NB4 (cell line): Measurements from ENCODE around the gene IQCC.

Experiments used
- MAX ChIP-seq: IDR thresholded peaks from 2 replicates; pipeline ENCODE4 v1.6.1; 2011; ENCODE audit warnings: low read depth, low read length
- POLR2A ChIP-seq: IDR thresholded peaks from 2 replicates; pipeline ENCODE4 v1.6.1; 2011; ENCODE audit warnings: mild to moderate bottlenecking; ENCODE audit not compliant: insufficient read length; ENCODE audit errors: extremely low read depth
- TF ChIP-seq, protein P1 (sequence below): IDR thresholded peaks from one replicate; pipeline ENCODE4 v1.5.1; 2012; ENCODE audit warnings: low read depth, low read length

GRCh38 chr1:32239790-32240139 is 34.3 kb downstream of the IQCC start:
- TF ChIP-seq, protein P1, sequence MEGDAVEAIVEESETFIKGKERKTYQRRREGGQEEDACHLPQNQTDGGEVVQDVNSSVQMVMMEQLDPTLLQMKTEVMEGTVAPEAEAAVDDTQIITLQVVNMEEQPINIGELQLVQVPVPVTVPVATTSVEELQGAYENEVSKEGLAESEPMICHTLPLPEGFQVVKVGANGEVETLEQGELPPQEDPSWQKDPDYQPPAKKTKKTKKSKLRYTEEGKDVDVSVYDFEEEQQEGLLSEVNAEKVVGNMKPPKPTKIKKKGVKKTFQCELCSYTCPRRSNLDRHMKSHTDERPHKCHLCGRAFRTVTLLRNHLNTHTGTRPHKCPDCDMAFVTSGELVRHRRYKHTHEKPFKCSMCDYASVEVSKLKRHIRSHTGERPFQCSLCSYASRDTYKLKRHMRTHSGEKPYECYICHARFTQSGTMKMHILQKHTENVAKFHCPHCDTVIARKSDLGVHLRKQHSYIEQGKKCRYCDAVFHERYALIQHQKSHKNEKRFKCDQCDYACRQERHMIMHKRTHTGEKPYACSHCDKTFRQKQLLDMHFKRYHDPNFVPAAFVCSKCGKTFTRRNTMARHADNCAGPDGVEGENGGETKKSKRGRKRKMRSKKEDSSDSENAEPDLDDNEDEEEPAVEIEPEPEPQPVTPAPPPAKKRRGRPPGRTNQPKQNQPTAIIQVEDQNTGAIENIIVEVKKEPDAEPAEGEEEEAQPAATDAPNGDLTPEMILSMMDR: no peak
- TF ChIP-seq POLR2A (no peak), MAX (no peak)
